Stimulated activated CD8-positive, alpha-beta memory T cell treated with anti-CD3 and anti-CD28 coated beads, Interleukin-7, amount 100 ng/mL, for 1 hour (primary cell): Measurements from ENCODE around the gene TBC1D3B.
"Not testable (repeated sequence)": the region's sequence is repeated elsewhere in the genome, so short reads cannot be mapped to it uniquely, and the experiment has no call there.

Experiments used
- DNase-seq, 2 donors: peaks; one replicate each; pipeline ENCODE4 v3.0.0-alpha.2; 2020; ENCODE audit warnings: low read depth in 2 of 2

TBC1D3B gene

DNA sequence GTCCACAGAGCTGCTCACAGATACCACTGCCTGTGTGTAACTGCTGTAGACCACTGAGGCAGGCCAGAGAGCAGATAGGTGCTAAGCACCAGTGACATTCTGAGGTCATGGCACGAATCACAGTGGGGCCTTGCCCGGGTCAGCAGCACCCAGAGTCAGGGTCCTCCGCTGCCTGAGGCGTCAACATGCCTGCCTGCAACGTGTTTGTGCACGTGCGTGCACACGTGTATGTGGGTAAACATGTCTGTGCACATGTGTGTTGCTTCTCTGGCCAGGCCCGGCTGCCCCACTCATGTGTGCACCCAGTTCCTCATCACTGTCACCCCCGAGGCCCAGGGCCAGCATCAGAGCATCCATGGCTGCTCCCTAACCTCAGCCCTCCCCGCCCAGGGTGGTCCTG, at the start of gene TBC1D3B:
Gene TBC1D3B, minus strand, starts transcription at position 101 of the 400 bp plus-strand sequence. CDS start 1,586 bp downstream, outside the sequence.
- DNase-seq = not testable (repeated sequence)

DNA sequence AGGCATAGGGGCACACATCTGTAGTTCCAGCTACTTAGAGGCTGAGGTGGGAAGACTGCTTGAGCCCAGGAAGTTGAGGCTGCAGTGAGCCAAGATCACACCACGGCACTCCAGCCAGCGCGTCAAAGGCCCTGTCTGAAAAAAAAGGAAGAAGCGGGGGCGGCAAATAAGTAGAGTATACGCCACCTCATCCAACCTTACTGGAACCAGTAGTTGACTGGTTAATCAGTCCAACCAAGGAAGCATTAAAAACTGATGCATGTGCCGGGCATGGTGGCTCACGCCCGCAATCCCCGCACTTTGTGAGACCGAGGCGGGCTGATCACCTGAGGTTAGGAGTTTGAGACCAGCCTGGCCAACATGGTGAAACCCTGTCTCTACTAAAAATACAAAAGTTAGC, 46.5 kb upstream of the TBC1D3B start:
- DNase-seq = not testable (repeated sequence)

DNA sequence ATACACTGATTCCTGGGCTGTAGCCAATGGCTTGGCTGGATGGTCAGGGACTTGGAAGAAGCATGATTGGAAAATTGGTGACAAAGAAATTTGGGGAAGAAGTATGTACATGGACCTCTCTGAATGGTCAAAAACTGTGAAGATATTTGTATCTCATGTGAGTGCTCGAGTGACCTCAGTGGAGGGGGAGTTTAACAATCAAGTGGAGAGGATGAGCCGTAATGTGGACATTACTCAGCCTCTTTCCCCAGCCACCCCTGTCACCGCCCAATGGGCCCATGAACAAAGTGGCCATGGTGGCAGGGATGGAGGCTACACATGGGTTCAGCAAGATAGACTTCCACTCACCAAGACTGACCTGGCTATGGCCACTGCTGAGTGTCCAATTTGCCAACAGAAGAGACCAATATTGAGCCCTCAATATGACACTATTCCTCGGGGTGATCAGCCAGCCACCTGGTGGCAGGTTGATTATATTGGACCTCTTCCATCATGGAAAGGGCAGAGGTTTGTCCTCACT, 45.2 kb upstream of the TBC1D3B start:
- not testable (repeated sequence) for DNase-seq

DNA sequence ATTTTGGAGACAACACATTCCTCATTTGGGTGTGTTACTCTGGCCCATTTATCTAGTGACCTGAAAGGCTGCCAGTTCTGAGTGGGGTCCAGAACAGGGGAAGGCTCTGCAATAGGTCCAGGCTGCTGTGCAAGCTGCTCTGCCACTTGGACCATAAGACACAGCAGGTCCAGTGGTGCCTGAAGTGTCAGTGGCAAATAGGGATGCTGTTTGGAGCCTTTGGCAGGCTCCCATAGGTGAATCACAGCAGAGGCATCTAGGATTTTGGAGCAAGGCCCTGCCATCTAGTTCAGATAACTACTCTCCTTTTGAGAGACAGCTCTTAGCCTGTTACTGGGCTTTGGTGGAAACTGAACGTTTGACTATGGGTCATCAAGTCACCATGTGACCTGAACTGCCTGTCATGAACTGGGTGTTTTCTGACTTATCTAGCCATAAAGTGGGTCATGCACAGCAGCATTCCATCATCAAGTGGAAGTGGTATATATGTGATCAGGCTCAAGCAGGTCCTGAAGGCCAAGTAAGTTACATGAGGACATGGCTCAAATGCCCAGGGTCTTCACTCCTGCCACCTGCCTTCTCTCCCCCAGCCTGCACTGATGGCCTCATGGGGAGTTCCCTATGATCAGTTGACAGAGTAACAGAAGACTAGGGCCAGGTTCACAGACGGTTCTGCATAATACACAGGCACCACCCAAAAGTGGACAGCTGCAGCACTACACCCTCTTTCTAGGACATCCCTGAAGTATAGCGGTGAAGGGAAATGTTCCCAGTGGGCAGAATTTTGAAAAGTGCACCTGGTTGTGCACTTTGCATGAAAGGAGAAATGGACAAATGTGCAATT, 44.5 kb upstream of the TBC1D3B start:
- not testable (repeated sequence) for DNase-seq

DNA sequence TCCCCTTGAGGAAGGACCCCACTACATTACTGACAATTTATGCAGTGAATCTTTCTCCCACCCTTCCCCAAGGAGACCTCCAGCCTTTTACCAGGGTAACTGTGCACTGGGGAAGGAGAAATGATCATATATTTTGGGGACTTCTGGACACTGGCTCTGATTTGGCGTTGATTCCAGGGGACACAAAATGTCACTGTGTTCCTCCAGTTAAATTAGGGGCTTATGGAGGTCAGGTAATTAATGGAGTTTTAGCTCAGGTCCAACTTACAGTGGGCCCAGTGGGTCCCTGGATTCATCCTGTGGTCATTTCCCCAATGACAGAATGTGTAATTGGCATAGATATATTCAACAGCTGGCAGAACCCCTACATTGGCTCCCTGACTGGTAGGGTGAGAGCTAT, 43.1 kb upstream of the TBC1D3B start:
- DNase-seq = not testable (repeated sequence)

DNA sequence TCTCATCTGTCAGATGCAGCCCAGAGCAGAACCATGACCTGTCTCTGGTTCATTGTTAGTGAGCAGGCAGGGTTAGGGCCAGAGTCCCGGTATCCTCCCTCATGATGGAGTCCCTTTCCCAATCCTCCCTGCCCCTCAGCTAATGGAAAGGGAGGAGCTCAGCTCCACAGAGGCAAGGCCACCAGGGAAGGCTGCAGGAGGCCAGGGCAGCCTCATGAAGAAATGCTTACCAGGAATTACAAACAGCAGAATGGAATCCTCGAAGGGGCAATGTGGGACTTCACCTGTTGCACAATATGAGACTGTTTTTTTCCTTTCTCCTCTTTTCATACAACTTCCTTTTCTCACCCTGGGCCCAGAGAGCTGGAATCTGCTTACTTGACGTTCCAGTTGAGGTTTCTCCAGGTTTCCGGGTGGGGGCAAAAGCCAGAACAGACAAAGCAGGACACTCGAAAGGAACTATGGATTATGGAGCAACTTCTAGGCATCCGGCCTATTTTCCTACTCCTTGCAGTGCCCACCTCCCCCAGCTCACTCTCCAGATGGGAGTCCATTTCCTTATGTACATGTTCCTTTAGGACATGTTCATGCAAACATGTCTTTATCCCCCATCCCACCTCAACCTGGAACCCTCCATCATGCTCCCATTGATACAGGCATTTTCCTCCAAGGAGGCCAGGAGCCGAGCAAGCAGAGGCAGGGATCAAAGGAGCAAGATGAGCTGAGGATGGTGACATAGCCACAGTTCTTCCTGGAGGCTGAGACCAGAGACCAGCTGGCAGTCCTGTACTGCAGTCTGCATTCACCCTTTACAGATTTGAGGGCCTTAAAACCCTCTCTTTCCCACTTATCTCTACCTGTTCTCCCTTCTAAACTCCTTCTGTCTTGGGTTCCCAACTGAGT, 39.2 kb upstream of the TBC1D3B start:
- not testable (repeated sequence) for DNase-seq

DNA sequence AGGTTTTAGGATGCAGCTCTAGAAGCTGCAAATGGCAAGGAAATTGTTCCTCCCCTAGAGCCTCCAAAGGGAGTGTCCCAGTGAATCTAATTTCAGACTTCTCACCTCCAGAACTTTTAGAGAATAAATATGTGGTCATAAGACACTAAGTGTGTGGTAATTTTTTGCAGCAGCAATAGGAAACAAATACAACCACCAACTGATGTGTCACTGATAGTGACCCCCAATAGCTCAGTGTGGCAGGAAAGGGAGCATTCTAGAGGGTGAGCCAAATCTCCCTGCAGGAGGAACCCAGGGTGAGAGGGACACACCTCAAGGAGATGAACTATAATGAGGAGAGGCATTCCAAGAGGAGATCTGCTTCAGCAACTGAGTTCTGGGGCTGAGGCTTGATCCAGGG, 38.5 kb upstream of the TBC1D3B start:
- DNase-seq = no peak

DNA sequence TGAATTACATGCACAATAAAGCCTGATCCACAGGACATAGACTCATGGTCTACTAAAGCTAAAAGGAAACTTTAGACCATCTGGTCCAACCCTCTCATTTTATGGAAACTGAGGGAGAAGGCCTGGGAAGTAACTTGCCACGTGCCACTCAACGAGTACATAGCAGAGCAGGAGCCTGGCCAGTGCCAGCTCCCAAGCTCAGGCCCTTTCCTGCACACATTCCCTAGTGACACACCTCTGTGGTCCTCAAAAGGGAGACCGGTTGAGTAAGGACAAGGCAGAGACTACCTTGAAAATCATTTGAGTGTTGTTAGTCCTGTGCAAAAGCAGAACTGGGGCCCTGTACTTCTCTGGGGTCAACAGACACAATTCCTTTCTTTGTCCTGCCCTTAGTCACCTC, 37.3 kb upstream of the TBC1D3B start:
- DNase-seq = no peak

DNA sequence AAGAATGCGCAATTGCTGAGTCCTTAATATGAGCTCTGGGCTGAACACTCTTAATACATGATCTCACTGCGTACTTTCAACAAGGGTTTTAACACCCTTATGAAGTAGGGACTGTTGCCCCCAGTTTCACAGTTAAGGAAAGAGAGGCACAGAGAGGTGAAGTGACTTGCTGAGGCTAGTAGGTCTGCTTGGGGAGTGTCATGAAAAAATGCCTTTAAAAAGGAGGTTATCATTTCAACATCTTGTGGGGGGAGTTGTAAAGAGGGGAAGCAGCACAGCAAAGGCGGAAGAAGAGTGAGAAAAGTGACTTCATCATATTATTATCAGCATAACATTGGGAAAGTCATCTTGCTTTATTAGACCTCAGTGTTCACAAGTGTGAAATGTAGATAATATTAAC, 36.5 kb upstream of the TBC1D3B start:
- no peak for DNase-seq

DNA sequence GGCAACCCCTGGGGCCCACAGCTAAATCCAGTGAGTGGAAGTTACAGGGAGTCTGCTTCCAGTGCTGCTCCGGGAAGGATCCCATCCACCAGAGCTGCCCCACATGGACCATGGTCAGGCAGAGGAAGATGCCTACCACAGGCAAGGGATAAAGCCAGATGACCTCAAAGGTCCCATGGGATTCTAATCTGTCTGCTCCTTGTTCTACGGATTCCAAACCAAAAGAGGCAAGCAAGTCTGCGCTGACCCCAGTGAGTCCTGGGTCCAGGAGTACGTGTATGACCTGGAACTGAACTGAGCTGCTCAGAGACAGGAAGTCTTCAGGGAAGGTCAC, 35.8 kb upstream of the TBC1D3B start:
- no peak for DNase-seq

DNA sequence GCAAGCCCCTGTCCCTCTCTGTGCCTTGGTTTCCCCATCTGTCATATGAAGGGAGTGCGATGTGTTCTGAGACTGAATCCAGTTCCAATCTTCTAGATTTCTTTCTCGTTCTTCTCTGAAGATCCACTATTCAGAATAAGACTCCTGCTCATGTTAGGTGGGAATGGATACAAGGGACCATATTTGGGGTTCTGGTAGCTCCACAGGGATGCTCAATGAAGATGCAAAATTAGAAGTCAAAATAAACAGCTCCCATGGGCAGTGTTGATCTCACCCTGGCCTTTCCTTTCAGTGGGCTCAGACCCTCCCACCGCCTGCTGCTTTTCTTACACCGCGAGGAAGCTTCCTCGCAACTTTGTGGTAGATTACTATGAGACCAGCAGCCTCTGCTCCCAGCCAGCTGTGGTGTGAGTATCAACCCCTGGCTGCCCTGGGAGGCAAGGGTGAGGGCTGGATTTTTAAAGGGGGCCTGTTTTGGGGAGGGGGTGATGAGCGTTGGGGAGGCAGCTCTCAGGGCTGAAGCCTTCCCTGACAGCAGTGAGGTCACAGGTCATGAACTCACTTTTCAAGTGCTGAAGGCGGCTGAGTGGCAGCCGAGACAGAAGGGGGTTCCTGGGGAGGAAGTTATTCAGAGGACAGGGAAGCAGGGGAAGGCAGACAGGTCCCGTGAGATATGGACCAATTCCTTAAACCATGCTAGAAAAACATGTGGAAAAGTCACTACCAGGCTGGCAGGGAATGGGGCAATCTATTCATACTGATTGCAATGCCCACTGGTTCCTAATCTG, 35.2 kb upstream of the TBC1D3B start:
- DNase-seq = not testable (repeated sequence)

DNA sequence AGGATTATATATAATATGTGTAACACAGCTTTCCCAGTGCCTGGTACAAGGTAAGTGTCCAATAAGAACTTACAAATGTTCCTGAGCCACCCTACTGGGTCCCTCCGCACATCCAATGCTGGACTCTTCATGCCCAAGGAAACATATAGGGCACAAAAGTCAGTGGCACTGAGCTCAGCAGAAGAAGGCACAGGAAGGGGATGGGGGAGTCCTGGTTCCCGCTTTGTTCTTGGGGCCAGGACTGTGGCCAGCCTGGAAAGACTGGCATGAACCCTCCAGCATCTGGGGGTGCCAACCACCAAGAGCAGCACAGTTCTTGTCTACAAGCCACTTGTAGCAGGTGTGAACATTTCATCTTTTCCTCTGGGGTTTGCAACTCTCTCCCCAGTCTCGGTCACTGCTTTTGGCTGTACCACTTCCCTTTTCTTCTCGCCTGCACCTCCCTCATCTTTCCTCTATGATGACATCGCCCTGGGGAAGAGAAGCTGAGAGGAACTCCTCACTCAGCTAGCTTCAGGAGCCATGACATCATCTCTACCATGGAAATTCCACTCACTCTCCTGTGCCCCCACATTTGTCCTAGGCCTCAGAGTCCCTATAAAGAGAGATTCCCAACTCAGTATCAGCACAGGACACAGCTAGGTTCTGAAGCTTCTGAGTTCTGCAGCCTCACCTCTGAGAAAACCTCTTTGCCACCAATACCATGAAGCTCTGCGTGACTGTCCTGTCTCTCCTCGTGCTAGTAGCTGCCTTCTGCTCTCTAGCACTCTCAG, 34.2 kb upstream of the TBC1D3B start, which contains the start of gene CCL4L2:
Gene CCL4L2, plus strand, starts transcription at position 625 of the 773 bp plus-strand sequence.
- DNase-seq = not testable (repeated sequence)

DNA sequence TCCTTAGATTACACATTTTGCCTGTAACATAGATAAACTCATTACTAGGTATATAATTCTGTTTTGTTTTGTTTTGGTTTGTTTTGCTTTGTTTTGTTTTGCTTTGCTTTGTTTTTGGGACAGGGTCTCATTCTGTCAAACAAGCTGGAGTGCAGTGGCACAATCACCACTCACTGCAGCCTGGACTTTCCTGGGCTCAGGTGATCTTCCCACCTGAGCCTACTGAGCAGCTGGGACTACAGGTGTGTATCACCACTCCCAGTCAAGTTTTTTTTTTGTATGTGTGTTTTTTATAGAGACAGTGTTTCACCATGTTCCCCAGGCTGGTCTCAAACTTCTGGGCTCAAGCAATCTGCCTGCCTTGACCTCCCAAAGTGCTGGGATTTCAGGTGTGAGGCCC, 33.1 kb upstream of the TBC1D3B start:
- DNase-seq = no peak

DNA sequence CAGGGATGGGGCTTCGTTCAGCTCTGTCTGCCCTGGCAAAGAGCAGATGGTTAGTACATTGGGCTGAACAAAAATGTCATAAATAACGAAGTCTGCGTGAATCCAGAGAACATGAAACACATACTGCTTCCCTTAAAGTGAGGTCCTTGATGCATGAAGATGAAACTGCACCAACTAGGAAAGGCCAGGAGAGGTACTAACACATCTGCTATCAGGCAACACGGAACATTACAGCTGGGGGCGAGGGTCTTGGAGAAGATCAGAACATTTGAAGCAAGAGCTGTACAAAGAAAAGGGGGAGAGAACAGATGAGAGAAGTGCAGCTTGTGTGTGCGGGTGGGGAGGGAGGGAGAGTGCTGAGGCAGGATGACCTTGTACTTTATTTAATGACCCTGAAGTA, 30.9 kb upstream of the TBC1D3B start:
- DNase-seq = not testable (repeated sequence)

DNA sequence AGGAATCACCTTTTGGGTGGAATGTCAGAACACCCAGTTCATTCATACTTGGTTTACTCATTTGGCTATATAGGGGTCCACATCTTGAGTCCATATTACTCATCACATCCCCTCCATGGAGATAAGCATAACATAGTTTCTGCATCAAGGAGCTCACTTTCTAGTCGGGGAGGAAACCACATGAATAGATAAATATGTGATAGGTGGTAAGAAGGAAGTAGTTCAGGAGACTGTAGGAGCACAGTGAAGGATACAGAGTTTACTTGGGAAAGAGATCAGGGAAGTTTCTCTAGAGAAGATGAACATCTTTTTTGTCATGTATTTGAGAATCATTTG, 30.0 kb upstream of the TBC1D3B start:
- DNase-seq = not testable (repeated sequence)

DNA sequence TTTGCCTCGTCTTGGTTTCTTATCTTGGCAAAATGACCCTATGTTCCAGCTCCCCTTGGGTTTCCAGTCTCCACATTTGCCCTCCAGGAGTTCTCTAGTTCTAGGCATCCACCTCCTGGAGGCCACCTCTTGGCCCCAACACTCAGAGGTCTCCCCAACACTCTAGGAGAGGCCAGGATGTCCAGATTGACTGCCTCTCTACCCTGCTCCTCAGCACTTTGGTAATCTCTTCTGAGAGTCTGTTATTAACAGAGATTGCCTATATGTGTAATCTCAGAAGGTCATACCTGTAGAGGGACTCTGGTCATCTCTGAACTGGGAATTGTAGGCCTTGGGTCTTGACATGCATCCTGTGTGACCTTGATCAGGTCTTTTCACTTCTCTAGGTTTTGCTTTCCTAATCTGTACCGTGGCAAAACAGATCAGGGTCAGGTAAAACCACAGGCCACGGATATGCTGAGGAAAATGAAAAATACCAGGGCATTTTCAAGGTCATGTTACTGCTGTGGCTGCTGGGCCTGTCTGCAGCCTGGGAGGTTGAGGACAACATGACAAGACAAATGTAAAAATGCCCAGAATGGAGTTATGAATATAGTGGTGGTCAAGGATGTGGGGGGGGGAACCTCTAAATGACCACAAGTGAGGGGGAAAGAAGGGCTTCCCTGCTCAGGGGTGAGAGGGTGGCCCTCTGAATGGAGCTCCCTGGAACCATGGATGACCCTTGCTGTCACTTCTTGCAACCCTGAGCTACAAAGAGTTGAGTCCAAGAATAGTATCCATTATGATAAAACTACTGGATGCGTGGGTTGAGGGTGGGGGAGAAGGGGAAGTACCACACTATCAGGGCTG, 29.4 kb upstream of the TBC1D3B start:
- no peak for DNase-seq

DNA sequence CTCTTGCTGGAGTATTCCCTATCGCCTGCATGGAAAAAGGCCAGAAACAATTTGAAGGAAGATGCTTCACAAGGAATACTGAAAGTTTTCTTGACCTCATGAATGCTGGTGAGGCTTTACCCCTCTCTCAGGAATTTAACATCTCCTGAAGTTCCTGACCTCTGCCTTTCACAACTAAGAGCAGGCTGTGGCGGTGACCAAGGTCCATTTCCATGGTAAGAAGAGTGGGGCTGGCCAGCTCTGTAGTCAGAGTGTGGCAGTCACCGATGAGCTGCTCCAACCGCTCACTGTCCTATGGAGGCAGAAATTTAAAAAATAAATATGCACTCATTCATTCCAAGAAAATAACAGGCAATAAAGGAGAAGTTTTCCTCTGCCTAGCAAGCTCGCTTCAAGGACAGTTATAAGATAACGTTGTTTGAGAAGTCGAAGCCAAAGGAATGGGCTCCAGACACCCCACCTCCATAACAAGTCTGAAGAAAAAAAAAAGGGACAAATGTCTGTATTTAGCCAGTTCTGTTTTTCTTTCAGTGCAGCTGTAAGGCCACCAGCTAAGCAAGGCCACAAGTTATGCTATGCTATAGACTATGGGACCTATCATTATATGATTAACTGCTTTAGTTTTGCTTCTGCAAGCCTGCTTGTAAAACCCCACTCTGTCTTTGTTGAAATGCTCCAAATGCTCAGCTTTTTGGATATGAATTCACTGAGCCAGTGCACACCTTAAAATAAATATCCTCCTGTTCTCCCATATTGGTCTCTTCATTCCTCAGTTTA, 28.5 kb upstream of the TBC1D3B start:
- no peak for DNase-seq

DNA sequence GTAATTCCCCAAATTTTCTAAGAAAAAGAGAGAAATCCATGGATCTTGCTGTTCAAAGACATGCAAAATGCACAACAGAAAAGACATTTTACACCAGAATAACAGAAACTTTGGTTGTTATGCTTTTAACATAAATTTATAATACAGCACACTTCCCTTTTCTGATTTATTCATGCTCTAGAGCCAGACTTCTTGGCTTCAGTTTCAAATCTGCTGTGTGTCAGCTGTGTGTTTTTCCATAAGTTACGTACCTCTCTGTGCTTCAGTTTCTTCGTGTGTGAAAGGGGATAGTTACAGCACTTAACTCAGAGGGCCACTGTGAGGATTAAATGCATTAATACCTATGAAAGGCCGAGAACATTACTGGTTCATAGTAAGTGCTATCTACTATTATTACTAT, 26.9 kb upstream of the TBC1D3B start:
- DNase-seq = no peak

DNA sequence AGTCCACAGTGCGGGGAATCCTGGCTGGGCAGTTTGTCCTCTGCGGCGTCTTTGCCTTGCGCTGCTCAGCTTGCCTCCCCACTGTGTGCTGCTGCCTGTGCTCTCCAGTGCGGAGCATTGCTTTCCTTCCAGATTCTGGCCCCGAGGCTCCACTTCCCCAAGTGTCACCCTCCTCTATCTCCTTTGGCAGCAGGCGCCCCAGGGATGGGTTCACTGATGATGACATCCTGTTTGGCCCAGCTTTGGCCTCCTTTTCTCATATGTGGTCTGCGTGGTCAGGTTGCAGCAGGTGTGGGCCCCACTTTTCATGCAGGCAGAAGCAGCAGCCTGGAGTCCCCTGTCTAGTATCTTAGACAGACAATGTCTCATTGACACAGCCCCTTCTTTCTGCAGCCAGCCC, 25.1 kb upstream of the TBC1D3B start:
- DNase-seq = not testable (repeated sequence)
